Measurements from ENCODE around the gene PARP12.
"Not testable (repeated sequence)": the region's sequence is repeated elsewhere in the genome, so short reads cannot be mapped to it uniquely, and the experiment has no call there.

Gene PARP12, protein sequence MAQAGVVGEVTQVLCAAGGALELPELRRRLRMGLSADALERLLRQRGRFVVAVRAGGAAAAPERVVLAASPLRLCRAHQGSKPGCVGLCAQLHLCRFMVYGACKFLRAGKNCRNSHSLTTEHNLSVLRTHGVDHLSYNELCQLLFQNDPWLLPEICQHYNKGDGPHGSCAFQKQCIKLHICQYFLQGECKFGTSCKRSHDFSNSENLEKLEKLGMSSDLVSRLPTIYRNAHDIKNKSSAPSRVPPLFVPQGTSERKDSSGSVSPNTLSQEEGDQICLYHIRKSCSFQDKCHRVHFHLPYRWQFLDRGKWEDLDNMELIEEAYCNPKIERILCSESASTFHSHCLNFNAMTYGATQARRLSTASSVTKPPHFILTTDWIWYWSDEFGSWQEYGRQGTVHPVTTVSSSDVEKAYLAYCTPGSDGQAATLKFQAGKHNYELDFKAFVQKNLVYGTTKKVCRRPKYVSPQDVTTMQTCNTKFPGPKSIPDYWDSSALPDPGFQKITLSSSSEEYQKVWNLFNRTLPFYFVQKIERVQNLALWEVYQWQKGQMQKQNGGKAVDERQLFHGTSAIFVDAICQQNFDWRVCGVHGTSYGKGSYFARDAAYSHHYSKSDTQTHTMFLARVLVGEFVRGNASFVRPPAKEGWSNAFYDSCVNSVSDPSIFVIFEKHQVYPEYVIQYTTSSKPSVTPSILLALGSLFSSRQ

DNA sequence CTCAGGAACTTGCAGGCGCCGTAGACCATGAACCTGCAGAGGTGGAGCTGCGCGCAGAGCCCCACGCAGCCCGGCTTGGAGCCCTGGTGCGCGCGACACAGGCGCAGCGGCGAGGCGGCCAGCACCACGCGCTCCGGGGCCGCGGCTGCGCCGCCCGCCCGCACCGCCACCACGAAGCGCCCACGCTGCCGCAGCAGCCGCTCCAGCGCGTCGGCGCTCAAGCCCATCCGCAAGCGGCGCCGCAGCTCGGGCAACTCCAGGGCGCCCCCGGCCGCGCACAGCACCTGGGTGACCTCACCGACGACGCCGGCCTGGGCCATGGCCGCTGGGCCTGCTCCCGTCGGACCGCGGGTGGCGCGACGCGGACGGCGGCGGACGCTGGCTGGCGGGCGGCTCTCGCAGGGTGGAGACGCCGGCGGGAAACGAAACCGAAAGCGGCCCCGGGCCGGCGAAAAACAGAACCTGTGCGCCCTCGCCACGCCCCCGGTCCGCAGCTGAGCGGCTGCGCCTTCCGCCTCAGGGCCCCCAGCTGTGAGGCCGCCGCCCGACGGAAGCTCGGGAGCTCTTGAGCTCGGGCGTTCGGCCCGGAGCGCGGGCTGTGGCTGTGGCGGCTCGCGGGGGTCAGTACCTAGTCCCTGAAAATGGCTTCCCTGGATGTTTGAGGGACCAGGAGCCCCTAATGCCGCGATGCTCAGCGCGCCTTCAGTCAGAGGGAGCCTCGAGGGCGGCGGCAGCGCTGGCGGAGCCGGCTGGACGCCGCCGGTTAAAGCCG lies at the start of gene PARP12:
TSS of gene PARP12 (minus strand) at position 424 of the 772 bp plus-strand sequence. CDS start at position 320, 104 bp downstream.
- peak; percentile 94 for DNase-seq

DNA sequence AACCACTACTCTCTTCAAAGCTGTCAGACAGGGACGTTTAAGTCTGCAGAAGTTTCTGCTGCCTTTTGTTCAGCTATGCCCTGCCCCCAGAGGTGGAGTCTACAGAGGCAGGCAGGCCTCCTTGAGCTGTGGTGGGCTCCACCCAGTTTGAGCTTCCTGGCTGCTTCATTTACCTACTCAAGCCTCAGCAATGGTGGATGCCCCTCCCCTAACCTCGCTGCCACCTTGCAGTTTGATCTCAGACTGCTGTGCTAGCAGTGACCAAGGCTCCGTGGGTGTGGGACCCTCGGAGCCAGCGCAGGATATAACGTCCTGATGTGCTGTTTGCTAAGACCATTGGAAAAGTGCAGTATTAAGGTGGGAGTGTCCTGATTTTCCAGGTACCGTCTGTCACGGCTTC lies 46.0 kb upstream of the PARP12 start:
- DNase-seq = not testable (repeated sequence)

DNA sequence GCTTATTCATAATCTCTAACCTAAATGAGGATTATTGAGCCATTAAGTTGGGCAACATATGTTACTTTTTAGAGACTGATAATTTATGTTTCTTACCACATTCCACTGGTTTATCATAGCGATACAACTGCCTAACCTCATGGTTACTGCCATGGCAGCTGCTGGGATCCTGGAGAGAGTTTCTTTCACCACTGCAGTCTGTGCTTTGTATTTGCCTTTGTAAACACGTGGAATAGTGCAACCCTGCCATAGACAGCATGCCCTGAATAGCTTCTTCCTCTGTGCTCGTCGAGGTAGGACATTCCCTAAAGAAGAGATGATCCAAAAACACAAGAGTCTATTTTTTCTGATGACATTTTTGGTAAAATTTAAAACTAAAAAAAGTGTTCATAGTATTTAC lies 33.7 kb upstream of the PARP12 start:
- no peak for DNase-seq

DNA sequence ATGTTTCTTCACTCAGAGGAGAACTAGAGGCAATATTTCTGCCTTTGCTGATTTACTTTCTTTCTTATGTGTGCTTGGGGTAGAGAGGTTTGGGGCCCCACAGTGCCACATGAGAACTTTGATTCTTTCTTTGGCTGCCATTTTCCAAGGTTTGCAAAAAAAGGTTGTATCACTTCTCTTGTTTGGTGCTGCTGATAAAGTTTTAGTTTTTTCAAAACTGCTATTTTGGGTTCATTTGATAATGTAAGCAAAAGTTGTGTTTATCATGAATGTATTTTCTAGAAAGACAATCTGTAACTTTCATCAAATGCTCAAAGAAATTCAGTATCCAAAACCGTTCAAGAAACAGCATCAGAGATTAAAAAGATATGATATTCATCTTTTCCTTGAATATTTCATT lies 30.6 kb upstream of the PARP12 start:
- no peak for DNase-seq

DNA sequence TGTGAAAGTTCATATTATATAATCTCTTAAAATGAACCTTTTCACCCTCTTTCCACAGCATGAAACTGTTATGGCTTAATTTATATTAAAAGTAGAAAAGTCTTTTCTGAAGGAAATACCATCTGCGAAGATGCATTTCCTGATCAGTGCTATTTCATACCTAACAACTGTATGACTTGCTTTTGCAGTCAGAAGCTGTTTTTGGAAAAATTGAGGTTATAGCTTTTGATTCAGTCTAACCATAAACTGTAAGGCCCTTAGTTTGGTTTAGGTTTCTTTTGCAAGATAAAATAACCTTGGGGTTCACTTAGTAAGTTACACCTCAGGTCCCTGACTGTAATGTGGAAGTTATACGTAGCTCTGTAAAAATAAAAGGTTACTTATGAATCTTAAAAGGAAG lies 22.7 kb upstream of the PARP12 start:
- DNase-seq = no peak

DNA sequence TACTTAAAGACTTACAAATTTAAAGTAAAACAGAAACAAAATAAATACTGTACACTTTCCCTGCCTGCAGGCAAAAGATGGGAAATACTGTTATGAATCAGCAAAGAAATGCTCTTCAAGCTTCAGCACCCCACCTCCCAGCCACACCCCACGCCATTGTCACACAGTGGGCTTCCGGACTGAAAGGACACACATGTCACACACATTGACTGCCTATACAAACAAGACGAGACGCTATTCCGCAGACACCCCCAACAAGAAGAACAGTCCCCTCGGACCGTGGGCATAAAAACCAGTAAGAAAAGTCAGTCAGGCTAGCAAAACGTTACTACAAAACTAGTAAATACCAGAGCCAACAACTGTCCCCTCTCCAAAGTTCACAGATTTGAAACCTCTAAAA lies 22.2 kb upstream of the PARP12 start:
- peak; percentile 46 for DNase-seq

DNA sequence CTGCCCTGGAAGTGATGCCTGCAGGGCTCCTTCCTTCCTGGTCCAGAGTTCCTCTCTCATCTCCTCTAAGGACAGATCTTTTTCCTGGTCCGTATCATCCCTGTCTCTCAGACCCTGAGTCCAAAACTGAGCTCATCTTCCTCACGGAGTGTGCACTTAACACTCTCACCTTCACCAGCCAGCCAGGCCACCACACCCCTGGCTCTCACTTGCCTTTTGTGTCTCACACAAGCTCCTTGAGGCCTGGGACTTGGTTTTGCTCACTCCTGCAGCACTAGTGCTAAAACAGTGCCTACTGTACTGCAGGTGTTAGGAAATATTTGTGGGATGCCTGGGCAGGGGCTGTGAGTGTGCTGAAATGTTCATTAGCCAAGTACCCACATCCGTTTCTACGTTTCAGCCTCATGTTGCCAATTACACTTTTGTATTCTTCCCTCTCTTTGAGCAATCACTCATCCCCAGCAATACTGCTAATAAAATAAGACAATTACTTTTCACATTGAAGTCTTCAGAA lies 21.4 kb upstream of the PARP12 start:
- no peak for DNase-seq

DNA sequence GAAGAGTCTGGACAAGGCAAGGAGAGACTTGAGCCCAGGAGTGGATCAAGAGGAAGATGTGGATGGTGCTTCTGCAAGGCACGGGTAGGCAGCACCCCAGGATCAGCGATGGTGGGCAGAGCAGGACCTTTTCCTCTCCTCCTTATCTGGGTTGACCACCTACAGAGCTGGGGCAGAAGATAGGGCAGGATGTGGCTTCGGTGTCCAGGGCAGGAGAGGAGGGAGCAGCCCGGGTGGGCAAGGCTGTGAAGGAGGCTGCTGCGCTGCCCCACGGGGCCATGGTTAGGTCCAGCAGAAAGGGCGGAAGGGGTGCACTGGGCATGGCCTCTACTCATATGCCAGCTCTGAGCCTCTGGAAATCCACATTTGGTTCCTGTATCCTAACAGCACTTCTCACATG lies 20.0 kb upstream of the PARP12 start:
- peak; percentile 84 for DNase-seq

DNA sequence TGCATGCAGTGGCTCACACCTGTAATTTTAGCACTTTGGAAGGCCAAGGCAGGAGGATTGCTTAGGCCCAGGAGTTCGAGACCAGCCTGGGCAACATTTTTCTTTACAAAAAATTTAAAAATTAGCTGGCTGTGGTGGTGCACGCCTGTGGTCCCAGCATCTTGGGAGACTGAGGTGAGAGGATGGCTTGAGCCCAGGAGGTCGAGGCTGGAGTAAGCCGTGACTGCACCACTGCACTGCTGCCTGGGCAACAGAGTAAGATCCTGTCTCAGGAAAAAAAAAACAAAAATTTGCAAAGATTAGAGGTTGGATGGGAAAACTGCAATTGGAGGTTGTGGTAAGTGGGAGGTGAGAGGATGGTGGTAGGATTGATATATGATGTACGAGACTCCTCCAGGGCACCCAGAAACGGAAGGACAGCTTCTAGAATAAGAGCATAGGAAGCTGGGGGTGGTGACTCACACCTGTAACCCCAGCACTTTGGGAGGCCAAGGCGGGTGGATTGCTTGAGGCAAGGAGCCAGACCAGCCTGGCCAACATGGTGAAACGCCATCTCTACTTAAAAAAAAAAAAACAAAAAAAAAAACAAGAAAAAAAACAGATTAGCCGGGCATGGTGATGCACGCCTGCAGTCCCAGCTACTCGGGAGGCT lies 19.1 kb upstream of the PARP12 start:
- DNase-seq = no peak

DNA sequence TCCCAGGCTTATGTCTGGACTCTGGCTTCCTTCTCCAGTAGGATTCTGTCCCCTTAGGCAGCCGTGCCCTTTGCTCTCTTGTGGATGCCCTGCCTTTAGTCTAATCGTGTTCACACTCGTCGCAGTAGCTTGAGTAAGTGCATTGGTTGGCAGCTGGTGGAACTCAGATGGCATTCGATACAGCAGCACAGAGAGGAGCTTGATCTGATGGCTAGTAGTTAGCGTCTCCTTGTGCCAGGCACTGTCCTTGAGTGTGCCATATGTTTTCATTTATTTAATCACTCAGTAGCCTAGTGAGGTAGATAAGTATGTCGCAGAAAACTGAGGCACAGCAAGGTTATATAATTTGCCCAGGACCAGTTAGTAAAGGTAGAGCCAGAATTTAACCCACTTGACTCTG lies 18.2 kb upstream of the PARP12 start:
- DNase-seq = no peak

DNA sequence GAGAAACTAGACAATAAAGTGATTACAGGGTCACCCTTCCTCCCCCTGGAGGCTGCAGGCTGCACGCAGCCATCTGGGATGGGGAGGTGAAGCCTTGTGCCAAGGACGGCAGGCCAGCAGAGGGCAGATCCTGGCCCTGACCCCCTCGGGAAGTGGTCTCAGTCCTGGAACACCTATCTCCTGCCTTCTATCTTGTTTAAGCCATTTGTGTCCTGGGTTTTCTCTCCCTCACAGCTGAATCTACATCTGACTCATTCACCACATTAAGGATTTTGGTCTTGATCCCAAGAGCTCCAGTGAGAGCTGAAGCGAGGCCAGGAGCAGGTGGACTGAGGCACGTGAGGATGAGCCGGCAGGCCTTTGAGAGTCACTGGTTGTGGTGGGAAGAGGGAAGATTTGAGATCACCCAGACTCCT lies 16.4 kb upstream of the PARP12 start:
- peak; percentile 70 for DNase-seq

DNA sequence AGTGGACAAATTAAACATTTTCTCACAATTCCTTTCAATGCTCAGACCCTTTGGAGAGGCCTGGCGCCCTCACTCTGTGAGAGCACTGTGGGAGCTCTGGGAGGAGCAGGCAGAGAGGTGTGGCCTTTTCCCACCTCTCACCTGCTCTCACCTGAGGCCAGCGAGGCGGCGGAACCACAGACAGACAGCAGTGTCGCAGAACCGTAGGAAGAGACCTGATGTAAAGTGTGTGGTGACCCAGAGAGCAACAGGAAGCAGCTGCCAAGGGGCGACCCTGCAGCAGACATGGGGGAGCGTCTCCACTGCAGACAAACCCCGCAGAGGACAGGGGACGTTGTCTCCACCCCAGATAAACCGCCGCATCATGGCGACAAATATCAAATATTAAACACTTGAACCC lies 15.6 kb upstream of the PARP12 start:
- no peak for DNase-seq

DNA sequence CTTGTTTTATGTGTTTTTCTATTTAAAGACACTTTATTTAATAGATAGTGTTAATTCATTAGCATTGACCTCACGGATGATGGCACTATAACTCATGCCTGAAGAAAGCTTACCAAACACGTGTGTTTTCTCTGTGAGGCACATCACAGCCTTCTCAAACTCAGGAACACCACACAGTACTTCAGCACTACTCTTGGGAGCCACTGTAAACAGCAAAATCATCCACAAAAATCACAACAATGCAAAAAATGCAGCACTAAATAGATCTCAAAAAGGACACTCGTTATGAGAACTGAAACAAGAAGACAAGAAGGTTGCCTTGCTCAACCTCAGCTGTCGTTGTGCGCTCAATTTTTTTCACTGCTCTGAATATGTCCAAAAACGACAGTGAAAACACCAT lies 12.0 kb upstream of the PARP12 start:
- no peak for DNase-seq

DNA sequence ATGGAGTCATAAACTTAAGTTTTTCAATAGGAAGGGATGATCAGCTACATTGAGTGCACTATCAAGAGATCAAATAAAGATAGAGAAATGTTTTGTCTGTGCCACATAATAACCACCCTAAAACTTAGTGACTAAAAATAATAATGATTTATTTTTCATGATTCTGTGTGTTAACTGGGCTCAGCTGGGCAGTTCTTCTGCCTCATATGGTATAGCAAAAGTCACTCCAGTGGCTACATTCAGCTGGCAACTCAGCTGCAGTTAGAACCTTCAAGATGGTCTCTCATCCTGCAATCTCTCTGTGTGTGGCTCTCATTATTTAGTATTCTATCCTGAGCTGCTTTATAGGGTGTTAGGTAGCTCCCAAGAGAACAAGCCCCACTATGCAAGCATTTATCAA lies 7.8 kb upstream of the PARP12 start:
- DNase-seq = no peak

DNA sequence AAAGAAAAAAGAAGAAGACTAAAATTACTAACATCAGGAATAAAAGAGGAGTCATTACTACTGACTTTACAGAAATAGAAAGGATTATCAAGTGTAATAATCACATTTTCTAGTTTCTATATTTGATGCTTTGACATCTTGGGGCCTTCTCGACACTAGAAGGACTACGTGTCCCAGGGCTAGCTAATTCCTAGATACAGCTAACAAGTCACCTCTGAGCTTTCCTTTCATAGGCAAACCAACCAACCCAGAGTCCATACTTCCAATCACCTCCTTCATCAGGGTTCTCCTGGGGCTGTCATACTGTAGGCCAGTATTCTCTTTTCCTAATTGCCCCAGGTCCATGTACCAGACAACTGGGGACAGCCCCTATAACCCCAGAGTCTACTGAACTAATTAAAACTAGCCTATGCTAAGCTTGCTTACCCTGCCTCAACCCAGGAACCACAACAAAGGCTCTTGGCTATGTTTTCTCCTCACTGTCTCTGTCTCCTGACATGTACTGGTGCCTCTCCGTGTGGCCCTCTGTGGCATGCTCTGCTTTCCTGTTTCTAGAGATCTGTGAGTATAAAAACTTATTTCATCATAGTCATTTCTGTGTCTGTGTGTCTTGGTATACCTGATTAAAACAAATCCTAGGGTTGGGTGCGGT lies 6.7 kb upstream of the PARP12 start:
- no peak for DNase-seq

DNA sequence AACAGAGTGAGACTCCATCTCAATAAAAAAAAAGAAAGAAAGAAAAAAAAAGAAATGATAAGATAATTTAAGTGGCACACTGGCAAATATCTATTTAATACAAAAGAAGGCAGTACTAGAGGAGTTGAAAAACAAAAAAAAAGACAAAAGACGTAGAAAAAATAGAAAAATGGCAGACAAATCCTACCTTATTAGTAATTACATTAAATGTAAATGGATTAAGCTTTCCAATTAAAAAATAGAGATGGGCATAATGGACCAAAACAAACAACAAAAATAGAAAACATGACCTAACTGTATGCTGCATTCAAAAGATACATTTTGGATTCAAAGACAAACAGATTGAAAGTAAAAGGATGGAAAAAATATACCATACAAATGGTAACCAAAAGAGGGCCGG lies 5.3 kb upstream of the PARP12 start:
- no peak for DNase-seq

DNA sequence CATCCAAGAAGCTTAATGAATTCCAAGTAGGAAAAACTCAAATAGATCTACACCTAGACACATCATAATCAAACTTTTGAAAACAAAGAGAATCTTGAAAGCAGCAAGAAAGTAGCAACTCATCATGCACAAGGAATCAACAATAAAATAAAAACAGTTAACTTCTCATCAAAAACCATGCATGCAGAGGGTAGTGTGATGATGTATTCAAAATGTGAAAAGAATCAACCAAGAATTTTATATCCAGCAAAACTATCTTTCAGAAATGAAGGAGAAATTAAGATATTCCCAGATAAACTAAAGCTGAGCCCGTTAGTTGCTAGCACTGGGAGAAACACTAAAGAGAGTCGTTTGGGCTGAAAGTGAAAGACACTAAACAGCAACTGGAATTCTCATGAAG lies 4.3 kb upstream of the PARP12 start:
- DNase-seq = no peak

DNA sequence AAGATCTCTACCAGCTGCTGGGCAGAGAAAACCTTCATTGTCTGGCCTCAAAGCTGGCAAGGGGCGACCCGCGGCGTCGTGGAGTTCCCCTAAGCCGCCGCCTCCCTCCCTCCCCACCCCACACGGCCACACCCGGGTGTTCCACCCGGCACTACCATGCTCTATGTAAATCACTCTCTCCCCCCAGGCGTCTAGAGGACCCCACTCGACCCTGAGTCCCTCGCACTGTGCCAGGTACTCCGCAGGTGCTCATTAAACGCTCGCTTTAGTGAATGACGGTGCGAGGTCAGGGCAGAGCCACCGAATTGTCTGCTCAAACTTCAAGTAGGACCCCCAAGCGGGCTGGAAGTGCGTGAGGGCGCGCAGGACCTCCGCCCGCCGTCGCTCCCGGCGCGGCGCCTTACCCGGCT lies 628 bp downstream of the PARP12 start:
- peak; percentile 69 for DNase-seq

DNA sequence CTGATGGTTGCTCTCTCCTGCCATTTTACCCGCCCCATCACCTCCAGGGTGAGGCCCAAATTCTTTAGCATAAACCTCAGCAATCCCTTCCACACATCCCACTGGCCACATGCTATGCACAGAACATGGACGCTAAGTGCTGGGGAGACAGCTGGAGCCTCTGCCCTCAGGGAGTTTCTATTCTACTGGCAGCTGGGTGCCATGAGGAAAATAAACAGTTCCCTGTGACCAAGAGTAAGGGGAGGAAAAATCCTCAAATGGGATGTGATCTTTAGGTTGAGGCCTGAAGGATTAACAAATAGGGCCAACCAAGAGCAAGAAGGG lies 1.2 kb downstream of the PARP12 start:
- DNase-seq = no peak

DNA sequence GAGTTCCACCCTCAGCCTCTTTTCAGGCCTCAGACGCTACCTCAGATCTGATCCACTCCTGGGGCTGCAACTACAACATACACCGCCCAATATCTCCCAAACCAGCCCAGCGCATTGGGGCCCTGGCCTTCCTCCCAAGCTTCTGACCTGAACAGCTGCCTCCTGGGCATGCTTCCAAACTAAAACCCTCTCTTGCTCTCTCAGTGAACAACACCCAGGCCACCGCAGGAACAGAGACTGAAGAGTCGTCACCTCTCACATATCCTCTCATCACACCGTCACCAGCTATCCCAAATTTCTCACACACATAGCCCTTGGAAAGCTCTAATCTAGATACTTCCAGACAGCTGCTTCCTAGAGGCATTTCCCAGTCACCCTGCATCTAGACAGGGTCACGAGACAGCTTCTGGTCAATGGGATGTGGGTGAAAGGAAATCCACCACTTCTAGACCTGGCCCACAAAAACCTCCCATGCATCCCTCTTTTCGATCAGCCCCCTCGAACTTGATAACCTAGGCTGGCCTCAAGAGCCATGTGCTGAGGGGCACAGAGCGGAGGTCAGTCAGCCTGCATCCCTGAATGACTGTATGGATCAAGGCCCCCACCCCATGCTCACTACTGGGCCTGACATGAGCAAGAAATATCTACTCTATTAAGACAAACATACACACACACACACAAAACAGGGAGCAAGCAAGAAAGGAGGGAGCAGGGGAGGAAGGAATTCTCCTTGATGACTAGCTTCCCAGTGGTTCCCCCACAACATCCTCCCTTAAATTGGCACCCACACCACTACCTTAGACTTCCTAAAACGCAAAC lies 1.8 kb downstream of the PARP12 start:
- peak; percentile 93 for DNase-seq

DNA sequence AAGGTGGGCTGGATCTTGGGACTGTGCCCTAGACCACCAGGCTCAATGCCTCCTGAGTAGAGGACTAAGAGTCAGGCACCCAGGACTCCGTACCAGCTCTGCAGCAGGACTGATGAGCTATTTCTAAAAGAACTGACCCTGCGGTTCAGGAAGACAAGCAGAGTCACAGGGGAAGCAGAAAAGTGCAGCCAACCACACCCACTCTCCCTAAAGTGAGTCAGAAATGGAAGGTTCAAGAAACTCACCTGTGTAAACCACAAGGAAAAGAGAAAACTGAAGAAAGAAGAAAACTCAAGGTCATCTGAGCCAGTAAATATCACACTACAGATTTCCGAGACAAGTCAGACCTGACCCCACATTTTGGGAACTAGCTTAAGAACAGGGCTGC lies 2.5 kb downstream of the PARP12 start:
- DNase-seq = no peak
